KOPT-K1 (cell line): ENCODE results near the gene HIPK2.
A peak's percentile ranks its signal among the peaks of the same experiment; 100 is the strongest.

Experiments
- H3K27ac ChIP-seq: fragments of 200-600 bp; sonication (generic); 2 replicates; pipeline ENCODE4 v1.5.1; 2016; ENCODE audit warnings: antibody characterized with exemption, mild to moderate bottlenecking, low read depth, low read length; ENCODE audit not compliant: poor library complexity, severe bottlenecking
- H3K36me3 ChIP-seq: fragments of 200-600 bp; sonication (generic); 2 replicates; pipeline ENCODE4 v1.5.1; 2017; ENCODE audit warnings: antibody characterized with exemption, mild to moderate bottlenecking, low read length, moderate library complexity; ENCODE audit not compliant: insufficient read depth
- H3K9me3 ChIP-seq: fragments of 200-600 bp; sonication (generic); 2 replicates; pipeline ENCODE4 v1.5.1; 2017; ENCODE audit warnings: antibody characterized with exemption, low read length, mild to moderate bottlenecking; ENCODE audit not compliant: insufficient read depth, poor library complexity, severe bottlenecking

HIPK2 gene

DNA sequence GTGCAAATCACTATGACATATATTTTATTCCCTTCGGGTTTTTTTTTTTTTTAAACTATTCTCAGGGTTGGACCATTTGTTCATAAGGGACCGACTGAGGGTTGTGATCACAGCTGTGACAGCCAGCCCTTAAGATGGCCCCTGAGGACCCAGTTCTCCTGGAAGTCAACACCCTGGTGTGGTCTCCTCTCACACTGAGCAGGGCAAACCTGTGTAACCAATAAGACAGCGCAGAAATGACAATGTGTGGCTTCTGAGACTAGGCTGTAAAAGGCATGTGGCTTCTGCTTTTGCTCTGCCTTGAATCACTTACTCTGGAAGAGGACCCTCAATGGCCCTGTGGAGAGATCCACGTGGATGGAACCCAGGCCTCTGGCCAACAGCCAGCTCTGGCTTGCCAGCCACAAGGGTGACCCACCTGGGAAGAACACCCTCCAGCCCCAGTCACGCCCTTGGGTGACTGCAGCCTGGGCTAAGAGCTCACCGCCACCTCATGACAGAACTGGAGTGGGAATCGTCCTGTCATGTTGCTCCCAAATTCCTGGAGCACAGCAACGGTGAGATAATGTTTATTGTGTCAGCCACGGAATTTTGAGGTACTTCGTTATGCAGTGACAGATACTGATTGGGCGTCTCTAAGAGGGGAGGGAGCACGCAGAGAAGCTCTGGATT, 127.2 kb downstream of the HIPK2 start:
- Histone ChIP-seq H3K36me3 (no peaks in the 10 kb centered on the region), H3K27ac (no peak overlapping the region), H3K9me3 (no peaks in the 10 kb centered on the region)

DNA sequence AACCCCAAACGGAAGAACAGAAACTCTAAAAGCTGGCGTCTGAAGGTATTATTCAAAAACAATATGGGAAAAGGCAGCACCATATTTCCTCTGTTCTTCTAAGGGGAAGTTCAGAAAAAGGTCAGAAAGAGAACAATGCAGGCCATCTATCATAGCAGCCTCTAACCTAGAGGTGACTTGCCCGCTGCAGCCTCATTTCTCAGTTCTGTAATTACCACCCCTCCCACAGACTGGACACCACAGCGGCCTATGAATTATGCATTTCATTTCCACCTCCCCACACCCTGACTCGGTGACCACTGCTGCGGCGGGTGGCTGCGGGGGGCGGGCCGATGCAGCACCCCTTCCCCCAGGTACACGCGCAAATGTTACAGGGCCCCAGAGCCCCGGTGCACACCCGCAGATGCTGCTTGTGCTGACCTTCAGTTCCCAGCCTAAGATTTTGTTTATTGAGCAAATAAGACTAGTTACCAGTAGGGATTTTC, 128.8 kb downstream of the HIPK2 start:
- no peaks in the 10 kb centered on the region for H3K9me3 ChIP-seq
- H3K36me3 ChIP-seq: no peaks in the 10 kb centered on the region
- H3K27ac ChIP-seq: no peak overlapping the region

DNA sequence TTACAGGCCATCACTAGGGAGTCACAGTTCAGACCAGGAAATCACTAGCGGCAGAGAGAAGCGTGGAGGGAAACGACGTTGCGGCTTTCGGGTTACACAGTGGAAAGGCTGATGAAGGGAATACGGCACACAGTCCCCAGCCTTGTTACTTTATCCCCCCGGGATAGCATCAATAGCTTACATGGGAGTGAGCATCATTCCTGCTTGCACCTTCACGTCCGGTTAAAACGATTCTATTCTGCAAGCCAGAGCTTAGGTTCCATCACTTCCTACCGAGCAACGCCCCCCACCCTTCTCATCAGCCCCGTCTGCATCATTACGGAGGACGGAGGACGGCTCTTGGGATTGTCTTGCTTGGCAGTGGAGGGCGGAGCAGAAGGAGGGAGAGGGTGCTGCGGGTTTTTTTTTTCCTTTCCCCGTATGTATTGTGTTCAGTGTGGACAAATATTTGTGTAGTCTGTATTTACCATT, 129.4 kb downstream of the HIPK2 start:
- no peak overlapping the region for H3K27ac ChIP-seq
- H3K36me3 ChIP-seq: no peaks in the 10 kb centered on the region
- no peaks in the 10 kb centered on the region for H3K9me3 ChIP-seq

DNA sequence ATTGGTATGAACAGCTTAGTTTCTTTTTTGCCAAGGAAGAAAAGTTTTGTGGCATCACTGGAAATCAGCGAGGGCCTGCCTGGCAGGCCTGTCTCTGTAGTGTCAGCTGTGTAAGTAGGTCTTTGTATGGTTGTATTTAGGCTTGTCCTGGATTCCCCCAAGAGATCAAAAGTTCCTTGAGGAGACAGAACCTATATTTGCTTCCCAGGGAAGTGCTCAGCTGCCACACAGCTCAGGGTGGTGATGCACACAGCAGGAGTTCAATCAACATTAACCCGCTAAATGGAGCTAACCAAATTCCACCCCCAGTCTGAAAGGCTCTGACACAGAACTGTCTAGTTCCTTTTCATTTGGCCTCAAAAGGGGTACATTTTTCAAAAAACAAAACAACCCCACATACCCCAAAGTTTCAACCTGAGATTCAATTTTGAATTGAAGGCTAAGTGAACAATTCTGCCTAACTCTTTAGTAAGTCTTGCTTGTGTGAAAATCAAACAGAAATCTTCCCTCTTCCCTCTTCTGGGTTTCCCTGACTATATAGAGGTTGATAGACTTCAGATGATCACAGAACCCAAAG, 129.9 kb downstream of the HIPK2 start:
- Histone ChIP-seq H3K27ac (no peak overlapping the region), H3K36me3 (no peaks in the 10 kb centered on the region), H3K9me3 (no peaks in the 10 kb centered on the region)

DNA sequence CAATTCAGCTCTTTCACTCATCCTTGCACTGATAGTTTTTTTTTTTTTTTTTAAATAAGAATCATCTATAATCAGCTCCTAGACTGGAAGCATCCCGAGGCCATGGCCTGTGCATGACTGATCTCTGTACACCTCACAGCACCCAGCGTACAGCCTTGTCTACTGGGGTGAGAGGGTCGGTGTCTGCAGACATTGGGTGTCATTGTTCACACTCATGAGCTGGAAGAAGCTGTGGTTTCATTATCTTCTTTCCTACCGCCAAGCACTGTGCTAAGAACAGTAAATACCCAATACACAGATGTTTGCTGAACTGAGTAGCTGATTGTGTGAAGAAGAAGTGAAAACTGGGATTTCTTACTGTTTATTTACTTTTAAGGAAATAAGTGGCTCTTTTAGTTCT, 130.7 kb downstream of the HIPK2 start:
- no peaks in the 10 kb centered on the region for H3K36me3 ChIP-seq
- H3K27ac ChIP-seq: no peak overlapping the region
- no peaks in the 10 kb centered on the region for H3K9me3 ChIP-seq

DNA sequence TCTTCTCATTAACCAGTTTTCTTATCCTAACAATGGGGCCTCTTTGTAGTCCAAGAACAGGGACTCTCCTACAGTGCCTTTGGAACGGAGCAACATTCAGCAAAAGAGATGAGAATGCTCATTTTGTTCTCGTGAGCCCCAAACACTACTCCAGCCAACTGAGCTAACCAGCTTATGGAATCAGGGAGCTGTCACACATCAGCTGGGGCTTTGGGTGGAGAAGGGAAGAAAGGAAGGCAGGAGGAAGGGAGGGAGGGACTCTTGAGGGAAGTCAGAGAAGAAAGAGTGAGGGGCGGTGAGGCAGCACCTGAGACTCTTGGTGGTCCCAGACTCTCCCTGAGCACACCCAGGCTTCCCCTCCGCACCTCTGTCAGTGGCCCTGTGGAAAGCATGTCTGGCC, 131.2 kb downstream of the HIPK2 start:
- Histone ChIP-seq H3K9me3 (no peaks in the 10 kb centered on the region), H3K36me3 (no peaks in the 10 kb centered on the region), H3K27ac (no peak overlapping the region)

DNA sequence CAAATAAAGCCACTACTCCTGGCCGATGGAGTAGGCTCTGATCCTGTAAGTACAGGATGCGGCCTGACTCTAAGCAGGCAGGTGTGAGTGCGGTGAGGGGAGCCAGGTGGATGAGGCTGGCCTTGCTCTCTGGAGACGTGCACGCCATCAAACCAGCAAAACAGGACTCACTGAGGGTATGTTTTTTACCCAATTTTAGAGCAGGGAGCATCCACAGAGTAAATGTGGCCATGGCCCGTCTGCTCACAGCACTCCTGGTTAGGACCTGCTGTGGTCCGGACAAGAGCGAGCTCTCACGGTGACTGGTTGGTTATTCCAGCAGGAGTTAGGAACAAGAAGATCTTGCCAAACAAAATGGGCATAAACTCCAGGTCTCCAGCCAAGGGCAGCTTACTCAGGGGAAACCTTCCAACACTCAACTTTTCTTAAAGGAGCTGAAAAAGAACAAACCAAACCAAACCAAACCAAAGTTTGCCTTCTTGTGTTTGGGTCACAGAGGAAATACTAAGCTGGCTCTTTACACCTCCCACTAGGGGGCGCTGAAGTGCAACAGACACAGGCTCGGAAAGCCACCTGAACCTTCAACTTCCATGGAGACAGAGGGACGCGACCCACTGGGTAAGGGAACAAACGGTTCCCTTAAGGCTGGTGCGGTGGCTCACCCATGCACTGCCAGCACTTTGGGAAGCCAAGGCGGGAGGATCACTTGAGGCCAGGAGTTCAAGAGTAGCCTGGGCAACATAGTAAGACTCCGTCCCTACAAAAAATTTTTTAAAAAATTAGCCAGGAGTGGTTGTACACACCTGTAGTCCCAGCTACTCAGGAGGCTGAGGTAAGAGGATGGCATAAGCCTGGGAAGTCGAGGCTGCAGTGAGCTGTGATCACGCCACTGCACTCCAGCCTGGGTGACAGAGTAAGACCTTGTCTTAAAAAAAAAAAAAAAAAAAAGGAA, 131.9 kb downstream of the HIPK2 start:
- Histone ChIP-seq H3K36me3 (no peaks in the 10 kb centered on the region), H3K9me3 (no peaks in the 10 kb centered on the region), H3K27ac (no peak overlapping the region)

DNA sequence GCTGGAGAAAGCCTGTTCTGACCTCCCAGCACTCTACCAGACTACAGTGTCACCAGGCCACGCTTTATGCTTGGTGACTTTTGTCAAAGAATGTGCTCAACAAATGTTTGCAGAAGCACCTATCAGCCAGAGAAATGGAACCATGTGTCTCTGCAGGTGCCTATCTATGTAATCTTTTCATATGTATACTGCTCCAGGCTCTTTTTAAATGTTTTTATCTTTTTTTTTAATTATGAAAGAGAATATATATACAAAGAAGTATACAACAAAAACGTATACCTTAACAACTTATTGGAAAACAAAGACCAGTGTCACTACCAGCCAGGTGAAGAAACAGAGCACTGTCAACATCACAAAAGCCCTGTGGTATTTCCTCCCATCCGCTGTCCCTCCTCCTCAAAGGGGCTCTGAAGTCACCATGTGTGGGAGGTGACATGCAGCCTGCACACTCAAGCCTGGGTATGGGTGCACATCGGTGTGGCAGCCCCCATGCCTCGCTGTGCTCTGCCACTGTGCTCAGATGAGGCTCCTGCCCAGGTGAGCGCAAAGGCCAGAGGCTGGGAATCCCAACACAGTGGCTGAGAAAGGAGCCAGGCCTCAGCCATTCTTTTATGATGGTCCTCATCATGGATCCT, 133.7 kb downstream of the HIPK2 start:
- H3K36me3 ChIP-seq: no peaks in the 10 kb centered on the region
- no peaks in the 10 kb centered on the region for H3K9me3 ChIP-seq
- no peak overlapping the region for H3K27ac ChIP-seq

DNA sequence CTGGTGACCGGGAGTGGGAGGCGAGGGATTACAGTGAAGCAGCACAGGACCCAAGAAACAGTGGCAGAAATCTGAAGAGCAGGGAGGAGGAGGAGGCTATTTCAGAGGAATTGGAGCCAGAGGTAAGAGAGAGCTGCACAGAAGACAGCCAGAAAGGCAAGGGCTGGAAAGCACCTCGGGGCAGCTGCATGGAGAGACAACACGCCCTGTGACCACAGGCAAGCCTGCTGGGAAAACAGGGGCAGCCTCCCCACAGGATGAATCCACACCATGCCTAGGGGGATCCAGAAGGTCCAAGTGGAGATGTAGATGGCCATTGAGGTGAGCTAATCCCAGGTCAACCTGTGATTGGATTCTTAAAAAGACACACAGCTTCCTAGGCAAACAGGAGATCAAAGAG, 135.5 kb downstream of the HIPK2 start:
- Histone ChIP-seq H3K27ac (no peak overlapping the region), H3K36me3 (no peaks in the 10 kb centered on the region), H3K9me3 (no peaks in the 10 kb centered on the region)

DNA sequence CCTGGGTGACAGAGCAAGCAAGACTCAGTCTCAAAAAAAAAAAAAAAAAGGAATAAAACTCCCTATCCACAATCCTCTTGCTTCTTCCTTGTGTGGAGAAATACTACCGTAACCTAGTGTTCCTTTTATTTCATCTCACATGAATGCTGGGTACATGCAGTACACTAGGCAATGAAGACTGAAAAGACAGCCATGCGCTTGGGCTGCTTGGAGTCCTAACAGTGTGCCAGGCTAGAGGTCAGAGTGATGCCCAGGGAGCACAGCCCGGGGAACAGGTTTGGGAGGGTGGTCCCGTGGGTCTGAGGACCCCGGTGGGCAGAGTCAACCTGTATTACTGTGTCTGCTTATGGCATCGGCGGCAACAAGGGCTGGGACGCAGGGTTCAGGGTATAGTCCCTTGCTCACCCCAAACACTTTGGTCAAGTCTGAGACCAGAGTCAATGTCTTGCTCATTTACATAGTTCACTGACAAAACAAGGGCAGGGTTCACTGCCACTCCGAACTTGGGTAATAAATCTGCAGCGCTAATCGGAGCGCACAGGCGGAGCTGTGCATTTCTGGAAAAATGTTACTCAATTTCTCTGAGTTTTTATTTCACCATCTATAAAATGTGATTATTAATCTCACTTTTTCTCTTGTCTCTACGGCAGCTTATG, 136.3 kb downstream of the HIPK2 start:
- Histone ChIP-seq H3K36me3 (no peaks in the 10 kb centered on the region), H3K9me3 (no peaks in the 10 kb centered on the region), H3K27ac (no peak overlapping the region)

DNA sequence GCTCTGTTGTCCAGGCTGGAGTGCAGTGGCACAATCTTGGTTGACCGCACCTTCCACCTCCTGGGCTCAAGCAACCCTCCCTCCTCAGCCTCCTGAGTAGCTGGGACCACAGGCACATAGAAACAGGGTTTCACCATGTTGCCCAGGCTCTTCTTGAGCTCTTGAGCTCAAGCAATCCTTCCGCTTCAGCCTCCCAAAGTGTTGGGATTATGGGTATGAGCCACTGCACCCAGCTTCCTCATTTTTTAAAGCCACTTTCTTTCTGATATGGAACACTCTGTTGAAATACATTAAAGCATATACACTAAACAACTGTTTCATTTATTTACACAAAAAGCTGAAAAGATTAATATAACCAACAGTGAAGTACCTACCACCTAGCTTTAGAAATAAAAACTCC, 137.1 kb downstream of the HIPK2 start:
- Histone ChIP-seq H3K9me3 (no peaks in the 10 kb centered on the region), H3K36me3 (no peaks in the 10 kb centered on the region), H3K27ac (no peak overlapping the region)

DNA sequence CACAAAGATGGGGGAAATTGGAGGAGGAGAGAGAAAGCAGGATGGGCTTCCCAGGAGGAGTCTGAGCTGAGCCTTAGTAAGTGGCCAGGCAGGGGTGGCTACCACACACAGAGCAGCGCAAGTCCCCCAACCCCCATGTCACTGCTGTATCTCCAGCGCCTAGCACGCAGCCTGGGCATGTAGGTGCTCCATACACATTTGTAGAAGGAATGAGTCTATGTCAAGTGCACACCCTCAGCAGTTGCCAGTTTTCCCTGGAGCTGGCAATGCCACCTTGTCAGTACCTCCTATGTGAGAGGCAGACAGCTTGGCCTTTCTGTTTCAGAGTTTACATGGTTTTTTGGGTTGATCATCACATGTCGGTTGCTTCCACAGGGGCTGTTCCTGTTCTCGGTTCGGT, 138.2 kb downstream of the HIPK2 start:
- Histone ChIP-seq H3K36me3 (no peaks in the 10 kb centered on the region), H3K27ac (no peak overlapping the region), H3K9me3 (no peaks in the 10 kb centered on the region)

DNA sequence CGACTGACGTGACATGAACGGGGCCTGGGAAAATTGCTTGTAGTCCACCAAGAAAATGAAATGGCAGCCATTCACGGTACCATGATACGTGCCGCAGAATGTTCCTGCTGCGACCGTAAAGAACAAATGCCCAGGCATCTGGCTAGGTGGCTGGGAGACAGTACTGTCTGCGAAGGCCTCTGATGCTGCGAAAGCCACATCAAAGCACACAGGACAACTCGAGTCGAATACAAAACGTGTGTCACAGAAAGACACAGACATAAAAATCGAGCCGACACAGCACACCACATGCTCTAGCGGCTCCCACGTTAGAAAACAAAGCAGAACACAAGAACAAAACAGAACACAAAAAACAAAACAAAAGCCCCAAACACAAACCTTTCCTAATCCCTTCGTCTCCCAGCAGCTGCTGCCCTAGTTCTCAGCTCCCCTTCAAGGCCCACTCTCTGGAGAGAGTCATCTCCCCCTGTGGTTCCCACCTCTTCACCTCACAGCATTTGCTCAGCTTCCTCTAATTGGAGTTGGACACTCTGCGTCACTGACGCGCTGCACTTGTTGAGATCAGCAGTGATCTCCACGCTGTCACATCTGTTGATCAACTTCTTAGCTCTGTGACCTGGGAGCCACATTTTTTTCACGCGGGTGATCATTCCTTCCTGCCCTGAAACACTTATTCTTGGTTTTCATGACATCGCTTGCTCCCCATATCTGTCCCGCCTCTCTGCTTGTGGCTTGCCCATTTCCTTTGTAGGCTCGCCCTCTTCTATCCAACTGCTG, 142.1 kb downstream of the HIPK2 start:
- H3K27ac ChIP-seq: peak overlapping the region; percentile 64
- no peaks in the 10 kb centered on the region for H3K9me3 ChIP-seq
- H3K36me3 ChIP-seq: no peaks in the 10 kb centered on the region; the same call in 1 of the 2 replicates

DNA sequence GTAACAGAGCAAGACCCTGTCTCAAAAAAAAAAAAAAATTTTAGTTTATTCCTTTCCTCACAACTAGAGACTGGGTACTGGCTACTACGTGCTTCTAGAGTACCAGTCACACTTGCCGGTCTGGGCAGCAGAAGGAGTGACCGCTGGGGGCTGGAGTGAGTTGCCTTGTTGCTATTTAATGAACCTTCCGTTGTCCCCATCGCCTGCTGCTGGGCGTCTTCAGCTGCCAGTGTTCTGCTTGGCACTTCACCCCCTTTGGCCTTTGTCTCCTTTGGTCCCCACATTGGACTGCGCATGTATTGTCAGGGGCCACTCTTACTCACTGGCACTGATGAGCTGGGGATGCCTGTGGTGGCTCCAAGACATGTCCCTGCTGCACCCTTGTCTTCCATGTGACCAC, 143.7 kb downstream of the HIPK2 start:
- Histone ChIP-seq H3K27ac (peak overlapping the region; percentile 64), H3K36me3 (no peaks in the 10 kb centered on the region; the same call in none of the 2 replicates), H3K9me3 (no peaks in the 10 kb centered on the region)
